ENCODE results near the gene ENTREP3. TPM values are rescaled to one million over a fixed set of nuclear protein-coding genes. Genes with fewer than 3 reads are reported as not detected.

The ENTREP3 gene
- total and polyA plus RNA-seq, 8 donors: 17.1 to 33.5 (median 22.0) TPM

GRCh38 chr1:155272466-155273342, 17.4 kb upstream of the ENTREP3 start:
- TF ChIP-seq, protein P1, sequence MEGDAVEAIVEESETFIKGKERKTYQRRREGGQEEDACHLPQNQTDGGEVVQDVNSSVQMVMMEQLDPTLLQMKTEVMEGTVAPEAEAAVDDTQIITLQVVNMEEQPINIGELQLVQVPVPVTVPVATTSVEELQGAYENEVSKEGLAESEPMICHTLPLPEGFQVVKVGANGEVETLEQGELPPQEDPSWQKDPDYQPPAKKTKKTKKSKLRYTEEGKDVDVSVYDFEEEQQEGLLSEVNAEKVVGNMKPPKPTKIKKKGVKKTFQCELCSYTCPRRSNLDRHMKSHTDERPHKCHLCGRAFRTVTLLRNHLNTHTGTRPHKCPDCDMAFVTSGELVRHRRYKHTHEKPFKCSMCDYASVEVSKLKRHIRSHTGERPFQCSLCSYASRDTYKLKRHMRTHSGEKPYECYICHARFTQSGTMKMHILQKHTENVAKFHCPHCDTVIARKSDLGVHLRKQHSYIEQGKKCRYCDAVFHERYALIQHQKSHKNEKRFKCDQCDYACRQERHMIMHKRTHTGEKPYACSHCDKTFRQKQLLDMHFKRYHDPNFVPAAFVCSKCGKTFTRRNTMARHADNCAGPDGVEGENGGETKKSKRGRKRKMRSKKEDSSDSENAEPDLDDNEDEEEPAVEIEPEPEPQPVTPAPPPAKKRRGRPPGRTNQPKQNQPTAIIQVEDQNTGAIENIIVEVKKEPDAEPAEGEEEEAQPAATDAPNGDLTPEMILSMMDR (IDR thresholded peaks at IDR 0.05): no peak
- ATAC-seq: peak; percentile 41
- Histone ChIP-seq H3K36me3 (peaks cover 0 to 34% of the 10 kb centered on the region in 2 donors), H3K4me3 (peak overlapping the region; percentile 72 to 80), H3K27ac (peak overlapping the region; percentile 91 to 92), H3K27me3 (peaks cover 0 to 4% of the 10 kb centered on the region in 2 donors), H3K4me1 (peaks cover 6 to 43% of the 10 kb centered on the region in 2 donors), H3K9me3 (no peaks in the 10 kb centered on the region)
- intact Hi-C loops (cut with DNase I): loop anchor here in 1 of 2 donors (10.0 kb wide), 1 partner anchor 322 kb away; no protein-coding TSS in a partner anchor
- peak in 1 of 4 donors; percentile 32 for DNase-seq

GRCh38 chr1:155269381-155269780, 14.1 kb upstream of the ENTREP3 start:
- no peak overlapping the region for H3K4me3 ChIP-seq
- no peak overlapping the region for H3K27ac ChIP-seq
- no peaks in the 10 kb centered on the region for H3K9me3 ChIP-seq
- peaks cover 0 to 67% of the 10 kb centered on the region in 2 donors for H3K36me3 ChIP-seq
- intact Hi-C loops (cut with DNase I): no loop called here
- TF ChIP-seq, protein P1 (IDR thresholded peaks at IDR 0.05): no peak
- peaks cover 5 to 31% of the 10 kb centered on the region in 2 donors for H3K4me1 ChIP-seq
- no peaks in the 10 kb centered on the region for H3K27me3 ChIP-seq
- no peak for ATAC-seq
- no peak for DNase-seq

DNA sequence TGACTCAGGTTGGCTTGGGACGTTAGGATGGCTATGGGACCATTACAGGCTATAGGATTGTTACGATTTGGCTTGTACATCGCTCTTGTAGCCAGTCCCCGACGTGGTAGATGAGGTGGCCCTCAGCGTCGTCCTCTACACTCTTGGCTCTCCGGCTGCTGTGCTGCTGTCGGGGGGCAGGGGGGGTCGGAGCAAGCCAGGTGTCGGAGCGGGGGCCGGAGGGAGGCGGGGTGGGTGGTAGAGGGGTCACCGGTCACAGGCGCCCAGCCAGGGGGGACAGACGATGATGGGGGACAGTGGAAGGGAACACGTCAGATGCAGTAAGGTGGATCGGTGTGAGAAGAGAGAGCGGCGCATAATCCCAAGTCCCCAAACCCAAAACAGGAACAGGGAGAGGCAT, 13.3 kb upstream of the ENTREP3 start:
- Histone ChIP-seq H3K4me1 (peaks cover 5 to 26% of the 10 kb centered on the region in 2 donors), H3K9me3 (no peaks in the 10 kb centered on the region), H3K36me3 (peaks cover 0 to 74% of the 10 kb centered on the region in 2 donors), H3K4me3 (no peak overlapping the region), H3K27me3 (no peaks in the 10 kb centered on the region), H3K27ac (no peak overlapping the region)
- TF ChIP-seq, protein P1 (IDR thresholded peaks at IDR 0.05): no peak
- ATAC-seq (no peak), DNase-seq (no peak)
- intact Hi-C loops (cut with DNase I): no loop called here

DNA sequence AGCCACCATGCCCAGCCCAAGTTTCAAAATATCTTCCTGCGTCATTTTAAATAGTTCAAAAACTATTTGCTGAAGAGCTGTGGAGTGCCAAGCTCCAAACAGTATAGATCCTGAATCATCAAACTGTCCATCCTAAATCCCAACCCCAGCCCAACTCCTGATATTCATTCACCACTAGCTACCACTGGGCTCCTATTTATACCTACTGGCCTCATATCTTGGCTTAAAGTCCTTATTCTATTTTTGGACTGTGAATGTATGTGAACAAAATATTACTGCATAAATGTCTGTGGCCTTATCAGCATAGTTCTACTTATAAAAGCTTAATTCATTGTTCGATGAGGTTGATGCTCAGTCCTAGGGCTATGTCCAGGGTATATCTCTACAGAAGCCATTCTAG, 12.1 kb upstream of the ENTREP3 start:
- H3K4me3 ChIP-seq: no peak overlapping the region
- TF ChIP-seq, protein P1 (IDR thresholded peaks at IDR 0.05): no peak
- H3K36me3 ChIP-seq: peaks cover 0 to 84% of the 10 kb centered on the region in 2 donors
- DNase-seq (no peak), ATAC-seq (no peak)
- H3K9me3 ChIP-seq: no peaks in the 10 kb centered on the region
- intact Hi-C loops (cut with DNase I): no loop called here
- no peak overlapping the region for H3K27ac ChIP-seq
- no peaks in the 10 kb centered on the region for H3K27me3 ChIP-seq
- peaks cover 2 to 24% of the 10 kb centered on the region in 2 donors for H3K4me1 ChIP-seq

GRCh38 chr1:155266553-155266952, 11.3 kb upstream of the ENTREP3 start:
- TF ChIP-seq, protein P1 (IDR thresholded peaks at IDR 0.05): no peak
- Histone ChIP-seq H3K36me3 (peaks cover 0 to 84% of the 10 kb centered on the region in 2 donors), H3K27ac (no peak overlapping the region), H3K4me3 (no peak overlapping the region), H3K27me3 (no peaks in the 10 kb centered on the region), H3K4me1 (peaks cover 2 to 18% of the 10 kb centered on the region in 2 donors), H3K9me3 (no peaks in the 10 kb centered on the region)
- DNase-seq (no peak), ATAC-seq (no peak)
- intact Hi-C loops (cut with DNase I): no loop called here

All from left lung (tissue), 10 donors.